Type B pancreatic cell (in vitro differentiated cells): Measurements from ENCODE around the gene PCP4L1. TPM values are rescaled to one million over a fixed set of nuclear protein-coding genes. Genes with fewer than 3 reads are reported as not detected.
A peak's percentile ranks its signal among the peaks of the same experiment; 100 is the strongest.

Experiments
- DNase-seq: peaks from one replicate; pipeline ENCODE4 v3.0.0; 2021; ENCODE audit warnings: mixed read lengths; ENCODE audit not compliant: unreplicated experiment; ENCODE audit errors: extremely low spot score
- H3K27ac Mint-ChIP-seq: 2 replicates; pipeline ENCODE4 v1.8.0; 2021; ENCODE audit warnings: mild to moderate bottlenecking, mixed read lengths
- H3K27me3 Mint-ChIP-seq: 2 replicates; pipeline ENCODE4 v1.8.0; 2021; ENCODE audit warnings: mixed read lengths
- H3K36me3 Mint-ChIP-seq: 2 replicates; pipeline ENCODE4 v1.8.0; 2021; ENCODE audit warnings: mixed read lengths
- H3K4me1 Mint-ChIP-seq: one replicate; pipeline ENCODE4 v1.8.0; 2021; ENCODE audit warnings: mixed read lengths; ENCODE audit not compliant: unreplicated experiment
- H3K4me3 Mint-ChIP-seq: 2 replicates; pipeline ENCODE4 v1.8.0; 2021; ENCODE audit warnings: mild to moderate bottlenecking, mixed read lengths
- H3K9me3 Mint-ChIP-seq: 2 replicates; pipeline ENCODE4 v1.8.0; 2021; ENCODE audit warnings: mixed read lengths
- CTCF ChIP-seq: fragments of 200-600 bp; sonication (generic); conservative IDR thresholded peaks from 2 replicates; pipeline ENCODE4 v1.5.0; 2021; ENCODE audit warnings: antibody characterized with exemption, mild to moderate bottlenecking
- total RNA-seq: library from RNA; stranded (reverse); gene quantifications from 2 replicates; pipeline ENCODE4 v1.2.1, GENCODE V29; 2021; ENCODE audit warnings: low replicate concordance

The PCP4L1 gene
- total RNA-seq, 1 donor from 2014 or later: 1.0 TPM

- no peak for DNase-seq
- no peak overlapping the region for H3K4me3 Mint-ChIP-seq
- peaks cover 7% of the 10 kb centered on the region for H3K27me3 Mint-ChIP-seq
- no peaks in the 10 kb centered on the region for H3K36me3 Mint-ChIP-seq
- no peaks in the 10 kb centered on the region for H3K9me3 Mint-ChIP-seq
- no peak overlapping the region for H3K27ac Mint-ChIP-seq
- no peak for TF ChIP-seq CTCF
- H3K4me1 Mint-ChIP-seq: peaks cover 9% of the 10 kb centered on the region
Observed at GRCh38 chr1:161267321-161267720, 8.8 kb downstream of the PCP4L1 start.

GRCh38 chr1:161273402-161273801 is 14.9 kb downstream of the PCP4L1 start:
- Mint-ChIP-seq H3K36me3 (no peaks in the 10 kb centered on the region), H3K27me3 (peaks cover 25% of the 10 kb centered on the region), H3K4me1 (no peaks in the 10 kb centered on the region), H3K9me3 (no peaks in the 10 kb centered on the region), H3K27ac (no peak overlapping the region), H3K4me3 (no peak overlapping the region)
- TF ChIP-seq CTCF: no peak
- no peak for DNase-seq

GRCh38 chr1:161274874-161275273 is 16.3 kb downstream of the PCP4L1 start:
- no peaks in the 10 kb centered on the region for H3K4me1 Mint-ChIP-seq
- DNase-seq: no peak
- H3K4me3 Mint-ChIP-seq: no peak overlapping the region
- TF ChIP-seq CTCF: no peak
- no peaks in the 10 kb centered on the region for H3K36me3 Mint-ChIP-seq
- peaks cover 33% of the 10 kb centered on the region for H3K27me3 Mint-ChIP-seq
- H3K27ac Mint-ChIP-seq: no peak overlapping the region
- H3K9me3 Mint-ChIP-seq: no peaks in the 10 kb centered on the region

GRCh38 chr1:161282991-161283390 is 24.4 kb downstream of the PCP4L1 start:
- H3K27me3 Mint-ChIP-seq: peaks cover 48% of the 10 kb centered on the region
- DNase-seq: no peak
- no peaks in the 10 kb centered on the region for H3K36me3 Mint-ChIP-seq
- no peak overlapping the region for H3K4me3 Mint-ChIP-seq
- H3K27ac Mint-ChIP-seq: no peak overlapping the region
- no peak for TF ChIP-seq CTCF
- H3K9me3 Mint-ChIP-seq: no peaks in the 10 kb centered on the region
- H3K4me1 Mint-ChIP-seq: peaks cover 11% of the 10 kb centered on the region

GRCh38 chr1:161285113-161285512 is 26.6 kb downstream of the PCP4L1 start:
- Mint-ChIP-seq H3K27ac (no peak overlapping the region), H3K4me3 (no peak overlapping the region), H3K36me3 (no peaks in the 10 kb centered on the region), H3K27me3 (peaks cover 36% of the 10 kb centered on the region), H3K4me1 (peaks cover 11% of the 10 kb centered on the region), H3K9me3 (no peaks in the 10 kb centered on the region)
- peak; percentile 17 for TF ChIP-seq CTCF
- no peak for DNase-seq

- no peak overlapping the region for H3K27ac Mint-ChIP-seq
- no peaks in the 10 kb centered on the region for H3K36me3 Mint-ChIP-seq
- H3K9me3 Mint-ChIP-seq: no peaks in the 10 kb centered on the region
- DNase-seq: no peak
- H3K27me3 Mint-ChIP-seq: peaks cover 33% of the 10 kb centered on the region
- H3K4me3 Mint-ChIP-seq: no peak overlapping the region
- H3K4me1 Mint-ChIP-seq: peaks cover 11% of the 10 kb centered on the region
- no peak for TF ChIP-seq CTCF
Observed at GRCh38 chr1:161285521-161285920, 27.0 kb downstream of the PCP4L1 start.
